HepG2 (cell line): ENCODE measurements around the gene CES3. TPM values are rescaled to one million over a fixed set of nuclear protein-coding genes. Genes with fewer than 3 reads are reported as not detected.

ENCODE experiments used
- CBX2 ChIP-seq, 2 experiments: fragments of 200-600 bp in 1 of 2; sonication (generic); formaldehyde crosslinking in 1 of 2; IDR thresholded peaks; 2 replicates each; pipeline versions ENCODE4 v1.7.0 to v1.8.1; 2018 to 2022; ENCODE audit warnings: low read depth in 2 of 2, low read length in 1 of 2, mild to moderate bottlenecking in 1 of 2, missing genetic modification reagents in 1 of 2
- FOXP4 ChIP-seq: sonication (generic); formaldehyde crosslinking; IDR thresholded peaks from 2 replicates; pipeline ENCODE4 v1.4.0; 2020; ENCODE audit warnings: missing genetic modification reagents
- HDAC1 ChIP-seq: sonication (generic); formaldehyde crosslinking; IDR thresholded peaks from 2 replicates; pipeline ENCODE4 v1.5.1; 2020; ENCODE audit warnings: mild to moderate bottlenecking, missing genetic modification reagents
- KMT2B ChIP-seq: IDR thresholded peaks from 2 replicates; pipeline ENCODE4 v1.6.1; 2016; ENCODE audit warnings: missing genetic modification reagents, missing compliant biosample characterization
- MNT ChIP-seq: fragments of 450-650 bp; IDR thresholded peaks from 2 replicates; pipeline ENCODE4 v1.6.1; 2016
- RORA ChIP-seq: sonication (generic); formaldehyde crosslinking; IDR thresholded peaks from 2 replicates; pipeline ENCODE4 v1.5.0; 2020; ENCODE audit warnings: mild to moderate bottlenecking, missing genetic modification reagents, moderate library complexity
- TARDBP ChIP-seq: sonication (generic); formaldehyde crosslinking; IDR thresholded peaks from 2 replicates; pipeline ENCODE4 v1.8.0; 2022; ENCODE audit warnings: mild to moderate bottlenecking, missing genetic modification reagents
- THAP9 ChIP-seq: sonication (generic); formaldehyde crosslinking; IDR thresholded peaks from 2 replicates; pipeline ENCODE4; 2020; ENCODE audit warnings: missing genetic modification reagents, mild to moderate bottlenecking, borderline replicate concordance
- THYN1 ChIP-seq: sonication (generic); formaldehyde crosslinking; IDR thresholded peaks from 2 replicates; pipeline ENCODE4 v1.8.1; 2023; ENCODE audit warnings: low read depth, mild to moderate bottlenecking, moderate library complexity, missing genetic modification reagents, borderline replicate concordance
- ZFY ChIP-seq: sonication (generic); formaldehyde crosslinking; IDR thresholded peaks from 2 replicates; pipeline ENCODE4 v1.4.0; 2020; ENCODE audit warnings: missing genetic modification reagents
- ZHX1 ChIP-seq: sonication (generic); formaldehyde crosslinking; IDR thresholded peaks from 2 replicates; pipeline ENCODE4 v1.8.1; 2022; ENCODE audit warnings: low read depth, mild to moderate bottlenecking, missing genetic modification reagents
- ZNF232 ChIP-seq: sonication (generic); formaldehyde crosslinking; IDR thresholded peaks from 2 replicates; pipeline ENCODE4 v1.4.0; 2020; ENCODE audit warnings: missing genetic modification reagents, borderline replicate concordance
- ZNF24 ChIP-seq: fragments of 450-650 bp; IDR thresholded peaks from 2 replicates; pipeline ENCODE4 v1.6.1; 2017; ENCODE audit warnings: antibody characterized with exemption, mild to moderate bottlenecking
- ZNF513 ChIP-seq: sonication (generic); formaldehyde crosslinking; conservative IDR thresholded peaks from 2 replicates; pipeline ENCODE4 v1.5.0; 2020; ENCODE audit warnings: missing genetic modification reagents
- ZNF75D ChIP-seq: sonication (generic); formaldehyde crosslinking; IDR thresholded peaks from 2 replicates; pipeline ENCODE4 v1.8.1; 2023; ENCODE audit warnings: missing genetic modification reagents, mild to moderate bottlenecking, borderline replicate concordance
- polyA plus RNA-seq, 8 experiments: library from polyadenylated mRNA; depleted of rRNA in 3 of 8; stranded (reverse) in 7 of 8; unstranded in 1 of 8; fragments of >200 nt; fragmentation: Illumina TruSeq in 4 of 8; extraction: Trizol in 4 of 8; gene quantifications; 2 replicates each; pipeline versions ENCODE4 v1.2.1 to v1.2.3, GENCODE V29; 2011 to 2016; ENCODE audit warnings: low read depth in 4 of 8, missing spikeins in 1 of 8, mixed read lengths in 1 of 8; ENCODE audit not compliant: insufficient read depth in 1 of 8
- total RNA-seq, 5 experiments: library from RNA; depleted of rRNA; stranded (reverse); fragments of >200 nt; fragmentation: Illumina TruSeq; extraction: Trizol; gene quantifications; 2 replicates each; pipeline ENCODE4 v1.2.3, GENCODE V29; 2016; ENCODE audit warnings: low read depth in 1 of 5

CES3 gene
- total and polyA plus RNA-seq, 2 of the 13 experiments (the other 11 are each of a cell fraction or from before 2014, with no cell fraction given): 6.6 to 17.4 TPM

GRCh38 chr16:66935314-66936011 lies 25.6 kb upstream of the CES3 start, which contains the start of gene CES2 (continued):
- TF ChIP-seq THAP9 (peak; percentile 89), CBX2 (IDR thresholded peaks at IDR 0.05; ENCODE audit: low read depth, low read length) (no peak), CBX2 (CRISPR knock-in tag; IDR thresholded peaks at IDR 0.05; ENCODE audit: low read depth) (no peak), THYN1 (CRISPR knock-in tag) (no peak), ZNF513 (CRISPR knock-in tag) (no peak), ZNF24 (no peak), ZFY (CRISPR knock-in tag) (peak; percentile 81), HDAC1 (CRISPR knock-in tag) (peak; percentile 96), ZNF232 (peak; percentile 29), RORA (CRISPR knock-in tag) (no peak), ZNF75D (CRISPR knock-in tag) (no peak), MNT (no peak; the same call in 1 of the 2 replicates), ZHX1 (CRISPR knock-in tag) (peak; percentile 81; the same call in 1 of the 2 replicates), FOXP4 (CRISPR knock-in tag) (peak; percentile 41; the same call in 1 of the 2 replicates), KMT2B (CRISPR knock-in tag) (peak; percentile 38; the same call in 1 of the 2 replicates), TARDBP (CRISPR knock-in tag) (peak; percentile 81)
